CD14-positive monocyte (primary cell): ENCODE results near the gene NUP205. TPM values are rescaled to one million over a fixed set of nuclear protein-coding genes. Genes with fewer than 3 reads are reported as not detected.
"Not testable (repeated sequence)": the region's sequence is repeated elsewhere in the genome, so short reads cannot be mapped to it uniquely, and the experiment has no call there.

ENCODE experiments used
- DNase-seq, 3 donors: peaks; one replicate each; pipeline ENCODE4 v3.0.0-alpha.2; 2011 to 2022
- H2AFZ ChIP-seq: 2 replicates; pipeline ENCODE4 v1.6.0; 2012; ENCODE audit warnings: mild to moderate bottlenecking, low read depth, low read length, inconsistent platforms; ENCODE audit not compliant: insufficient read depth, poor library complexity, severe bottlenecking
- H3K27ac ChIP-seq, 2 donors: 1 replicate in 1 of 2; 2 replicates in 1 of 2; pipeline ENCODE4 v1.5.1; 2012 to 2013; ENCODE audit warnings: low read length in 2 of 2, control low read depth in 1 of 2, inconsistent platforms in 1 of 2, low read depth in 1 of 2, mild to moderate bottlenecking in 1 of 2
- H3K27me3 ChIP-seq, 2 donors: one replicate each; pipeline versions ENCODE4 v1.6.0 to v1.6.1; 2011 to 2013; ENCODE audit warnings: low read length in 2 of 2; ENCODE audit not compliant: control insufficient read depth in 2 of 2, insufficient read depth in 2 of 2
- H3K36me3 ChIP-seq, 2 donors: replicated peaks in 1 of 2; 1 replicate in 1 of 2; 2 replicates in 1 of 2; pipeline versions ENCODE4 v1.5.1 to v1.6.1; 2012 to 2013; ENCODE audit warnings: low read length in 2 of 2, control low read depth in 1 of 2, inconsistent platforms in 1 of 2, mild to moderate bottlenecking in 1 of 2; ENCODE audit not compliant: insufficient read depth in 2 of 2, control insufficient read depth in 1 of 2
- H3K4me1 ChIP-seq, 2 donors: 1 replicate in 1 of 2; 2 replicates in 1 of 2; pipeline versions ENCODE4 v1.5.1 to v1.6.1; 2012 to 2013; ENCODE audit warnings: low read length in 2 of 2, control low read depth in 1 of 2, inconsistent platforms in 1 of 2, mild to moderate bottlenecking in 1 of 2, moderate library complexity in 1 of 2; ENCODE audit not compliant: insufficient read depth in 2 of 2, control insufficient read depth in 1 of 2
- H3K4me2 ChIP-seq: replicated peaks from 2 replicates; pipeline ENCODE3; 2012; ENCODE audit warnings: low read length, moderate library complexity, mild to moderate bottlenecking; ENCODE audit not compliant: poor library complexity, severe bottlenecking; ENCODE audit errors: extremely low read depth
- H3K4me3 ChIP-seq, 3 experiments: fragments of 200-600 bp in 1 of 3; sonication (generic) in 1 of 3; replicated peaks in 1 of 3; 1 replicate in 2 of 3; 2 replicates in 1 of 3; pipeline ENCODE4 v1.5.1; 2011 to 2013; ENCODE audit warnings: low read length in 3 of 3, mild to moderate bottlenecking in 3 of 3, control low read depth in 2 of 3, low read depth in 2 of 3, inconsistent platforms in 1 of 3, moderate library complexity in 1 of 3
- H3K79me2 ChIP-seq: 2 replicates; pipeline ENCODE4 v1.6.0; 2012; ENCODE audit warnings: mild to moderate bottlenecking, control low read depth, inconsistent platforms, low read length, moderate library complexity; ENCODE audit not compliant: insufficient read depth
- H3K9ac ChIP-seq: 2 replicates; pipeline ENCODE4 v1.6.0; 2017; ENCODE audit warnings: low read length, mild to moderate bottlenecking; ENCODE audit not compliant: insufficient read depth, poor library complexity, severe bottlenecking
- H3K9me3 ChIP-seq, 2 donors: replicated peaks in 1 of 2; 1 replicate in 1 of 2; 2 replicates in 1 of 2; pipeline versions ENCODE4 v1.5.1 to v1.6.1; 2012 to 2013; ENCODE audit warnings: low read length in 2 of 2, control low read depth in 1 of 2; ENCODE audit not compliant: control insufficient read depth in 1 of 2, insufficient read depth in 1 of 2
- H4K20me1 ChIP-seq: 2 replicates; pipeline ENCODE4 v1.6.0; 2012; ENCODE audit warnings: mild to moderate bottlenecking, low read length, control low read depth, moderate library complexity; ENCODE audit not compliant: insufficient read depth
- H3K27ac Mint-ChIP-seq, 7 donors: one replicate each; pipeline ENCODE4 v1.8.0; 2020; ENCODE audit warnings: mild to moderate bottlenecking in 7 of 7, mixed read lengths in 7 of 7, moderate library complexity in 6 of 7, inconsistent platforms in 2 of 7
- H3K27me3 Mint-ChIP-seq, 3 donors: one replicate each; pipeline ENCODE4 v1.8.0; 2021 to 2022; ENCODE audit warnings: low read depth in 3 of 3, mild to moderate bottlenecking in 3 of 3, mixed read lengths in 3 of 3, moderate library complexity in 3 of 3, inconsistent platforms in 1 of 3
- H3K36me3 Mint-ChIP-seq, 2 donors: one replicate each; pipeline ENCODE4 v1.8.0; 2020; ENCODE audit warnings: mixed read lengths in 2 of 2, inconsistent platforms in 1 of 2, mild to moderate bottlenecking in 1 of 2
- H3K4me1 Mint-ChIP-seq: one replicate; pipeline ENCODE4 v1.8.0; 2020; ENCODE audit warnings: mild to moderate bottlenecking, mixed read lengths
- H3K4me3 Mint-ChIP-seq, 2 donors: one replicate each; pipeline ENCODE4 v1.8.0; 2020; ENCODE audit warnings: mild to moderate bottlenecking in 2 of 2, mixed read lengths in 2 of 2, moderate library complexity in 1 of 2
- H3K9me3 Mint-ChIP-seq, 7 donors: one replicate each; pipeline ENCODE4 v1.8.0; 2020 to 2022; ENCODE audit warnings: mixed read lengths in 7 of 7, mild to moderate bottlenecking in 6 of 7, moderate library complexity in 6 of 7, inconsistent platforms in 2 of 7
- CTCF ChIP-seq: fragments of 200-600 bp; IDR thresholded peaks from one replicate; pipeline ENCODE4 v1.8.0; 2022; ENCODE audit warnings: antibody characterized with exemption, mild to moderate bottlenecking
- WGBS: methylation state at CpG from one replicate; pipeline ENCODE4 v1.1.5; 2013; ENCODE audit warnings: missing lambda C conversion rate; ENCODE audit not compliant: insufficient coverage; 5-methylcytosine and 5-hydroxymethylcytosine counted together
- intact Hi-C, 2 donors: fragments of 100-400 bp; cut with micrococcal nuclease; formaldehyde crosslinking; loops; one replicate each; pipeline versions ENCODE4 v1.15.0 to v1.15.1; 2023
- polyA plus RNA-seq, 3 donors: library from polyadenylated mRNA; depleted of rRNA in 1 of 3; unstranded in 2 of 3; stranded (reverse) in 1 of 3; fragments of 300-500 nt in 2 of 3; fragments of >200 nt in 1 of 3; fragmentation: Illumina TruSeq in 2 of 3; gene quantifications; 1 replicate in 2 of 3; 2 replicates in 1 of 3; pipeline ENCODE4 v1.2.3, GENCODE V29; 2012 to 2021

Gene NUP205
- polyA plus RNA-seq, 3 donors, result 10.9 to 15.2 (median 13.7) TPM

GRCh38 chr7:135634191-135634878 lies 76.6 kb downstream of the NUP205 start:
- H3K27ac Mint-ChIP-seq, result no peak overlapping the region

GRCh38 chr7:135639690-135640089 lies 82.0 kb downstream of the NUP205 start:
- not testable (repeated sequence) for H4K20me1 ChIP-seq, H3K9ac ChIP-seq, H3K79me2 ChIP-seq, H3K27me3 Mint-ChIP-seq, H3K4me3 ChIP-seq, H3K4me2 ChIP-seq, H3K27ac ChIP-seq, H3K4me1 ChIP-seq, H3K4me1 Mint-ChIP-seq, H3K9me3 Mint-ChIP-seq, H3K9me3 ChIP-seq, H2AFZ ChIP-seq, H3K27me3 ChIP-seq, H3K4me3 Mint-ChIP-seq, DNase-seq
- intact Hi-C loops, result loop anchor here in 1 of 2 donors (10.0 kb wide), 1 partner anchor 355 kb away; no protein-coding TSS in a partner anchor
- Mint-ChIP-seq H3K27ac (peak overlapping the region in 2 of 7 donors; percentile 21 to 48), H3K36me3 (peaks cover 73 to 83% of the 10 kb centered on the region in 2 donors)
- H3K36me3 ChIP-seq, result peaks cover 85 to 98% of the 10 kb centered on the region in 2 donors

More at GRCh38 chr7:135634191-135634878, 76.6 kb downstream of the NUP205 start:
- Histone ChIP-seq H3K9ac (no peak overlapping the region), H4K20me1 (no peaks in the 10 kb centered on the region), H3K9me3 (no peaks in the 10 kb centered on the region), H3K36me3 (peaks cover 88 to 93% of the 10 kb centered on the region in 2 donors), H3K4me1 (no peaks in the 10 kb centered on the region), H3K79me2 (no peaks in the 10 kb centered on the region), H3K4me2 (no peak overlapping the region), H3K27ac (no peak overlapping the region), H3K4me3 (no peak overlapping the region), H2AFZ (no peak overlapping the region), H3K27me3 (no peaks in the 10 kb centered on the region)
- intact Hi-C loops, result no loop called here
- WGBS, result 100% methylated on average over 6 of the region's 7 CpGs
- DNase-seq, result no peak
- peaks cover 0 to 3% (median 0%) of the 10 kb centered on the region in 7 donors for H3K9me3 Mint-ChIP-seq
- H3K4me3 Mint-ChIP-seq, result no peak overlapping the region
- H3K36me3 Mint-ChIP-seq, result peaks cover 78 to 84% of the 10 kb centered on the region in 2 donors
- no peaks in the 10 kb centered on the region for H3K4me1 Mint-ChIP-seq
- H3K27me3 Mint-ChIP-seq, result no peaks in the 10 kb centered on the region
- TF ChIP-seq CTCF, result no peak
